ENCODE results near the gene B3GNT2. TPM values are rescaled to one million over a fixed set of nuclear protein-coding genes. Genes with fewer than 3 reads are reported as not detected.

Gene B3GNT2
- total RNA-seq, 1 donor, result 21.7 TPM

- Histone ChIP-seq H4K20me1 (ENCODE audit: insufficient read depth, low read length) (no peaks in the 10 kb centered on the region), H3K4me3 (ENCODE audit: insufficient read depth, low read length) (no peak overlapping the region), H3K9me3 (ENCODE audit: low read depth, low read length) (no peaks in the 10 kb centered on the region), H3K4me1 (ENCODE audit: insufficient read depth, low read length) (no peaks in the 10 kb centered on the region), H3K36me3 (ENCODE audit: insufficient read depth, low read length) (no peaks in the 10 kb centered on the region), H3K27me3 (ENCODE audit: insufficient read depth, low read length) (no peaks in the 10 kb centered on the region), H3K27ac (ENCODE audit: low read depth, low read length) (no peak overlapping the region), H3K79me2 (ENCODE audit: insufficient read depth, low read length) (no peaks in the 10 kb centered on the region), H3K4me2 (ENCODE audit: insufficient read depth, low read length) (no peak overlapping the region), H2AFZ (ENCODE audit: low read length) (no peak overlapping the region)
- DNase-seq (ENCODE audit: insufficient read length, low spot score, missing footprints), result no peak
- TF ChIP-seq CTCF (IDR thresholded peaks at IDR 0.05; ENCODE audit: extremely low read depth, low read depth, low read length), result no peak
These were observed 20.2 kb upstream of the B3GNT2 start for GRCh38 chr2:62175728-62176127.

GRCh38 chr2:62176801-62177200 lies 19.1 kb upstream of the B3GNT2 start:
- no peak overlapping the region for H2AFZ ChIP-seq (ENCODE audit: low read length)
- H3K4me3 ChIP-seq (ENCODE audit: insufficient read depth, low read length), result no peak overlapping the region
- no peaks in the 10 kb centered on the region for H3K27me3 ChIP-seq (ENCODE audit: insufficient read depth, low read length)
- TF ChIP-seq CTCF (IDR thresholded peaks at IDR 0.05; ENCODE audit: extremely low read depth, low read depth, low read length), result no peak
- H3K4me1 ChIP-seq (ENCODE audit: insufficient read depth, low read length), result no peaks in the 10 kb centered on the region
- no peaks in the 10 kb centered on the region for H4K20me1 ChIP-seq (ENCODE audit: insufficient read depth, low read length)
- no peak for DNase-seq (ENCODE audit: insufficient read length, low spot score, missing footprints)
- no peak overlapping the region for H3K27ac ChIP-seq (ENCODE audit: low read depth, low read length)
- H3K4me2 ChIP-seq (ENCODE audit: insufficient read depth, low read length), result no peak overlapping the region
- no peaks in the 10 kb centered on the region for H3K36me3 ChIP-seq (ENCODE audit: insufficient read depth, low read length)
- no peaks in the 10 kb centered on the region for H3K79me2 ChIP-seq (ENCODE audit: insufficient read depth, low read length)
- no peaks in the 10 kb centered on the region for H3K9me3 ChIP-seq (ENCODE audit: low read depth, low read length)

DNA sequence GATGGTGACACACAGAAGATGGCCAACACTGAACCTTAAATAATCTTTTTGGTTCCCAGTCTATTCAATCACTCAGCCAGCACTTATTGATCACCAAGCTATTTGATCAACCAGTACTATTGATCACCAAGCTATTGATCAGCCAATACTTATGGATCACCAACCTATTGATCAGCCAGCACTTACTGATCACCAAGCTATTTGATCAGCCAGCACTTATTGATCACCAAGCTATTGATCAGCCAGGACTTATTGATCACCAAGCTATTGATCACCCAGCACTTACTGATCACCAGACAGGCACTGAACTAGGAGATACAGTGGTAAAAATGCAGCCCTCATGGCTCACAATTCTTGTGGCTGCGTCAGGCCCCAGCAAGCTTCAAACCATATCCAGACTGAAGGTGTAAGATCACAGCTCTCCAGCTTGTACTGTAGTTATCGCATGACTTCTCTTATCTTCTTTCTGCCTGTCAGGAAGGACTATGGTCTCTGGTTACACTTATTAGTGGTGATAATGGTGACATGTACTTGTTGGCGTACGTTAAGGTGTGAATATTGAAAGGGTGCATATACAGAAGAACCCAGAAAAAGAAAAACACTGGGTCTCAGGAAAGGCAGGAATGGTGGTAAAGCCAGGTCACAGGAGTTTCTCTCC lies 18.4 kb upstream of the B3GNT2 start:
- H3K27ac ChIP-seq (ENCODE audit: low read depth, low read length), result no peak overlapping the region
- no peak overlapping the region for H2AFZ ChIP-seq (ENCODE audit: low read length)
- no peak overlapping the region for H3K4me2 ChIP-seq (ENCODE audit: insufficient read depth, low read length)
- H3K27me3 ChIP-seq (ENCODE audit: insufficient read depth, low read length), result no peaks in the 10 kb centered on the region
- H3K4me3 ChIP-seq (ENCODE audit: insufficient read depth, low read length), result no peak overlapping the region
- no peaks in the 10 kb centered on the region for H3K79me2 ChIP-seq (ENCODE audit: insufficient read depth, low read length)
- no peaks in the 10 kb centered on the region for H3K4me1 ChIP-seq (ENCODE audit: insufficient read depth, low read length)
- TF ChIP-seq CTCF (IDR thresholded peaks at IDR 0.05; ENCODE audit: extremely low read depth, low read depth, low read length), result no peak
- H3K9me3 ChIP-seq (ENCODE audit: low read depth, low read length), result no peaks in the 10 kb centered on the region
- DNase-seq (ENCODE audit: insufficient read length, low spot score, missing footprints), result no peak
- no peaks in the 10 kb centered on the region for H3K36me3 ChIP-seq (ENCODE audit: insufficient read depth, low read length)
- H4K20me1 ChIP-seq (ENCODE audit: insufficient read depth, low read length), result no peaks in the 10 kb centered on the region

GRCh38 chr2:62178741-62179271 lies 17.1 kb upstream of the B3GNT2 start:
- Histone ChIP-seq H3K4me2 (ENCODE audit: insufficient read depth, low read length) (no peak overlapping the region), H3K9me3 (ENCODE audit: low read depth, low read length) (no peaks in the 10 kb centered on the region), H3K4me3 (ENCODE audit: insufficient read depth, low read length) (no peak overlapping the region), H3K27ac (ENCODE audit: low read depth, low read length) (no peak overlapping the region), H2AFZ (ENCODE audit: low read length) (no peak overlapping the region), H4K20me1 (ENCODE audit: insufficient read depth, low read length) (no peaks in the 10 kb centered on the region), H3K79me2 (ENCODE audit: insufficient read depth, low read length) (no peaks in the 10 kb centered on the region), H3K36me3 (ENCODE audit: insufficient read depth, low read length) (no peaks in the 10 kb centered on the region), H3K27me3 (ENCODE audit: insufficient read depth, low read length) (no peaks in the 10 kb centered on the region), H3K4me1 (ENCODE audit: insufficient read depth, low read length) (no peaks in the 10 kb centered on the region)
- DNase-seq (ENCODE audit: insufficient read length, low spot score, missing footprints), result no peak
- TF ChIP-seq CTCF (IDR thresholded peaks at IDR 0.05; ENCODE audit: extremely low read depth, low read depth, low read length), result no peak

Measured in osteoblast (primary cell).